HG02642 (cell line): ENCODE data around the gene AUTS2.

Experiments
- ATAC-seq: cut with Tn5 transposase; IDR thresholded peaks from one replicate; pipeline ENCODE4 v1.9.1; 2021; ENCODE audit warnings: mild to moderate bottlenecking; ENCODE audit not compliant: unreplicated experiment, poor library complexity

The AUTS2 gene

DNA sequence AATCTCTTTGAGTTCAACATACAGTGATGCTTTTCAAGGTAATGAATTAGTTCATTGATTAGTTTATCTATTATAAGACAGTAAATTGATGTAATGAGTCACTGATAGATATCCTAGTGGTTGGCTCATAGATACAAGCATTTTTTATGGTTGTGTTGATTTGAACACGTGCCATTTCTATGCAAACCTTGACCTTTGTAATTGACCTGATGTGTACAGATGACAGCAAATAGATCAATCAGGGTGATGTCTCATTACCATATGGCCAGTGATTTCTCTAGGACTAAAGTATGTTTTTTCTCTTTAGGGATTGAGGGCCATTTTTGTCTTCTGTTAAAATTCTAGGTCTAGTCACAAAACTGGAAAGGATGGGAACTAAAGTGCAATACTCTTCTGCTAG lies 773.4 kb downstream of the AUTS2 start:
- ATAC-seq = no peak

DNA sequence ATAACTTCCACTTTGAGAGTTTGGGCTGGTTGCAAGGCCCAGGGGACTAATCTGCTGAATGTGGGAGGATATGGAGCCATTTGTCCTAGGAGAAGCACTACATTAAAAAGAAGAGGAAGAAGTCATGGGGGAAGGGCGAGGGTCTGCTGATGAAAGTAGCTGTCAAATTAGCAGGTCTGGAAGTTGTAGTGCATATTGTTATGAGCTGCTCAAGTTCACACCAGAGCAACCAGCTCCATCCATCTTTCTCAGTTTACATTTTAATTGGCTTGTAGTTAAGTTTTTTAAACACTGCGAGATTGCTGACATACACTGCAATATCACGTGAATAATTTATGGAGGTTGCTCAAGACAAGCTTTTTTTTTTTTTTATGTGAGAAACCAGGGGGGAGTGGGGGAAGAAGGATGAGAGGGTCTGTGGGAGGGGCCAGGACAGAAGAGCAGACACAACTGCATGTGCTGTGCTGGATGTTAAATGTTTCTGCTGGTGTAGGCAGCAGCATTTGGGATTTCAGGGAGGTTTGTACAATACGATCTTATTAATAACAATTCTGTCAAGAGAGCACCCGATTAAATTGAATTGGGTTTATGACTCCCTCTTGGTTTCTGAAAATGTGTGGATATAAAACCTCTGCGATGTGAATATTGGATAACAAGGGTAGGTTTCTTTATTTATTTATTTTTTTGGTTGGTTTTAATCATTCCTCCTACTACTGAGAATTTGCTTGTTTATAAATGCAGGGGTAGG lies 774.7 kb downstream of the AUTS2 start:
- ATAC-seq = no peak

DNA sequence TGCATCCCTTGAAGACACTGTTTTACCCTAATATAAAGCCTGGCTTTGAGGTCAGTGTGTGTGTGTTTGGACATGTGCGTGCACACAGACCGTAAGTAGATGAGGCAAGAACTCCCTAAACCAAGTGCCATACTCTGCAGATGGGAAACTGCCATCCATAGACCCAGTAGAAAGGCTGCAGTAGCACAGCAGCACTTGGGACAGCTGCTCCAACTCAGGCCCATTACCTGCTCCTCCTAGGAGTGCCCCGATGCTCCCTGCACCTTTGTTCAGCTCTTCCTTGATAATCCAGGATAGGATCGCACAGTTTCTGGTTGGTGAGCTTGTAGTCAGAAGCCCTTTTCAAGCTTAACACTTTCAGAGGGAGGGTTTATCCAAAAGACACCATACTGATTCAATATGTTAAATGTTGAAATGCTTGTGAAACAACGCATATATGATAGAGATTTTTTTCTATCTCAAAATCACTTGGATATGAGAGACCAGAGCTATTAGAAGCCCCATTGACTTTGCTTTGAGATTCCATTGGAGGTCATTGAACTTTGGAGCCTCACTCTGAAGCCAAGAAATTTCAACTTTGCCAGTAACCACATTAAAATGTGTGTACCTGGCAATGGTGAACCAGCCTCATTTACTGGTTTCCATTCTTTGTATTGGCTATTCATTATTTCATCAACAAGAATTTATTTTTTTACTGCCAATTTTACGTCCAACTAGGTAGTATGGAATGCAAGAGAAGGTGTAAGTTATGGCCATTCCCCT lies 776.7 kb downstream of the AUTS2 start:
- no peak for ATAC-seq

DNA sequence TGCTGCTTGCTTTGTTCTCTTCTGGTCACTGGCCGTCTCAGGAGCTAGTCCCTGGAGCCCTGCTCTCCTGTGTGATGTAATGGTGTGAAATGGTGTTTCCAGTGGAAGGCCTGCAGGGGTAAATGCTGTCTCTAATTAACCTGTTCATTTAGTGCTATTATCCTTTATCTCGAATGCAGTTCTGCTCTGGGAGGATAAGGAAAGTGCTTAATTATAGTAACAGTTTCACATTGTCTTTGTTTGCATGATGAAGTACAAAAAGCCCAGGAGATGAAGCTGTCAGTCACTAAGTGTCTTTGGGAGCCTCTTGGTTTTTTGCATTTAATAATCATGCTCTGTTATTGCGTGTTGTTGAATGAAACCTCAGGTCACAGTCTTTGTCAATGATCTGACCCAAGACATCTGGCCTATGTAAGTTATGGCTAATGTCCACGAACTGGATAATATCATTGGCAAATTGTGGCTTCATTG lies 778.3 kb downstream of the AUTS2 start:
- no peak for ATAC-seq

DNA sequence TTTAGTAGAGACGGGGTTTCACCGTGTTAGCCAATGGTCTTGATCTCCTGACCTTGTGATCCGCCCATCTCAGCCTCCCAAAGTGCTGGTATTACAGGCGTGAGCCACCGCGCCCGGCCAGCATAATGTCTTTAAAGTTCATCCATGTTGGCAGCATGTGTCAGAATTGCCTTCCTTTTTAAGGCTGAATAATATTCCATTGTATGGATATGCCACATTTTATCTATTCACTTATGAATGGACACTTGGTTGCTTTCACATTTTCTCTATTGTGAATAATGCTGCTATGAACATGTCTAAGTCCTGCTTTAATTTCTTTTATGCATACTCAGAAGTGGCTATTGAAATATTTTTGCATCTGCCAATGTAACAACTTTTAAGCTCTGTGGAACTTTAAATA lies 779.7 kb downstream of the AUTS2 start:
- no peak for ATAC-seq

DNA sequence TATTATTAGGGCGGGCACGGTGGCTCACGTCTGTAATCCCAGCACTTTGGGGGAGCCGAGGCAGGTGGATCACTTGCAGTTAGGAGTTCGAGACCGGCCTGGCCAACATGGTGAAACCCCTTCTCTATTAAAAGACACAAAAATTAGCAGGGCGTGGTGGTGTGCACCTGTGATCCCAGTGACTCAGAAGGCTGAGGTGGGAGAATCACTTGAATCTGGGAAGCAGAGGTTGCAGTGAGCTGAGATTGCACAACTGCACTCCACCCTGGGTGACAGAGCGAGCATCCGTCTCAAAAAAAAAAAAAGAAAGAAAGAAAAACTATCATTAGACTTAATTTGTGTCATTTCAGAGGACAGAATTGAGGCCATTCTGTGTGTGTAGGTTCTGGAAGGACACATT lies 780.9 kb downstream of the AUTS2 start:
- no peak for ATAC-seq

DNA sequence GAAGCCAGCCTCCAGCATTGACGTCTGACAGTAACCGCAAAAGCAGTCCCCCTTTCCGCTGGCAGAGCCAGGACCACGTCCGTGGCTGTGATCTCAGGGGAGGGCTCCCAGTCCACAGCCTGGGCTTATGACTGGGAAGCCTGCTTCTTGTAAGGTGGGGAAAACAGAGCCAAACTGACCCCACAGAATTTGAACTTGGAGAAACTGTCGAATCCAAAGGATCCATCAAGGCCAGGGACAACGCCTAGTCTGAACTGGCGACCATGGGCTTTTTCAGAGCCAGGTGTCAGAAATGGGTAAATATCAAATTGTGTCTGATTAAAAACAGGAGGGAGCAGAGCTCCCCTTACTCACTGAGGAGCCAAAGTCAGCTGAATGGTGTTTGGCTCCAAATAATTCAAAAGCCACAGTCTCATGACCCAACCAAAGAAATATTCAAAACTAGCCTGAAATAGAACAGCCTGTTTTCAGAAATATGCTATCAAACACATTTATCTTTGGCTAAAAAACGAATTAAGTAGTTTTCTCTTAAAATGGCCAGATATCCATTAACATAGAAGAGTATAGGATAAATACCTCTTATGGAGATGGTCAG lies 782.2 kb downstream of the AUTS2 start:
- ATAC-seq = no peak

DNA sequence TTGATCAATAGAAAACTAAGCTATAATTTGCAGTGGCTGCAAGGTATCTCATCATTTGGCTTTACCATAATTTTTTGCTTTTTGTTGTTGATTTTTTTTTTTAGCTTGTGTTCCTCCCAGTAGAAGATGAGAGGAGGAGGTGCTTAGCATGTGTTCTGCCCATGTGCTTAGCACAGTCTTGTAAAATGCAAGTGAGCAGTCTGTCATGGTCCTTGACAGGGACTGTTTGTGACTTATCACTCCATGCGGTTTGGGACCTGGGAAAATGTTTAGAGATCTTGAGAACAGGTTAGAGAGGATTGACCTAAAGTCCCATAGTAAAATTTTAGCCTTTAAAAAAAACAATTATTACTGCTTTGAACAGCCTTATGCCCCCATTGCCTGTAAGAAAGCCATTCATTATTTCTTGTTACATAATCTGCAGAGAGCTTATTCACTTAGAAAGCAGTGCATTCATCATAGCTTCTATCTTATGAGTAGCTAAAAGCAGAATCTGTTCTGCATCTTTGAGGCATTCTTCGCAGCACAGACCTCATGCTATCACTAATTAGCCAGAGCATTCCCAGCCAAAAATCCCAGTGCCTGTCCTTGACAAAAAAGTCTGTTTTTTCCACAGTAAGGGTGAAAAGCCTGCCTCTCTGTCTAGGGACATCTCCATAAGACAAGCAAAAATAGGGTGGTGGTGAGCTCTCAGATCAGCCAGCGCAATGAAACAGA lies 784.9 kb downstream of the AUTS2 start:
- ATAC-seq = no peak

DNA sequence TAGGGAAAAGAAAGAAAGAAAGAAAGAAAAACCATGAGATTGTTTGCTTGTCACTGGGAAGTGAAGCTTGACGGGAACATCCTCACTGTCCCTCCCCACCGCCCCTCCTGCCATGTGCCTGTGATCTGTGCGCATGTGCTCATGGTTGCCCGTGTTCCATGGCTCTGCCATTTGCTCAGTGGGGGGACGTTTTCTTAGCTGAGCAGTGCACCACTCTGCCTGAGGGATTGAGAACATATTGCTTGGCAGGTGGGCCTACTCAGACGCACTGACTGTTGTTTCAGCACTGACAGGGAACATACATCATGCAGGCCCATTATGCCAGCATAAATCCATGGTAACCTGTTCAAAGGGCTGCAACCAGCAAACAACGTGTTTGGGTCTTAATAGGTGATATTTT lies 785.7 kb downstream of the AUTS2 start:
- ATAC-seq = no peak

DNA sequence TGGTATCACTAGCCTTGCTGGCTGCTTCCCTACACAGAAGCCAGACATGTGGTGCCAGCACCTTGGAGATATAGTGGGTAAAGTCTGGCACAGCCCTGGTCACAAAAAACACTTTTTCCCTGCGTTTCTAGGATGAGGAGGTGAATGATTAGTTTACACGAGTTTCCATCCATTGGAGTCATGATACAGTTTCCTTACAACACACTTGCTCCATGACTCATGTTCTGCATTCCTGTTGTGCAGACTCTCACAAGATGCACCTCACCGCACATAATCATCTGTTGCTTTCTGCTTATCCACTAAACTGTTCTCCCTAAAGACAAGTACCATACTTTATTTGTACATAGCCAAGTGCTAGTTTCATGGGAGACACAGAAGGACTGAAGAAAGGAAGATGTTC lies 786.6 kb downstream of the AUTS2 start:
- ATAC-seq = no peak

DNA sequence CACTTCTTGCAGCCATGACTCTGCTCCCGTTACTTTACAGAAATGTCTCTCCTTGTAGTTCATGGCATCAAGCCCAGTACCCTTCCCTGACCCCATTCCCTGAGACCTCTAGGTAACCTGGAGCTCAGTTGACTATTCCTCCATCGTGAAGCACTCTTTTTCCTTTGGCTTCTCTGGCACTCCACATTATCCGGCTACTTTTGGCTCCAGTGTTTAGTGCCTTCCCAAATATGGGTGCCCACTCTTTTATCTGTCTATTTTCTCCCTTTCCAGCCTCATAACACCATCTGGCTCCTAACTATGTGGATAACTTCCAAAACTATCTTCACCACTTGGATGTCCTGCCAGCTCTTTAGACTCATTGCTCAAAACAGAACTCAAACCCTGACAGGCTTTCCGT lies 788.9 kb downstream of the AUTS2 start:
- no peak for ATAC-seq

DNA sequence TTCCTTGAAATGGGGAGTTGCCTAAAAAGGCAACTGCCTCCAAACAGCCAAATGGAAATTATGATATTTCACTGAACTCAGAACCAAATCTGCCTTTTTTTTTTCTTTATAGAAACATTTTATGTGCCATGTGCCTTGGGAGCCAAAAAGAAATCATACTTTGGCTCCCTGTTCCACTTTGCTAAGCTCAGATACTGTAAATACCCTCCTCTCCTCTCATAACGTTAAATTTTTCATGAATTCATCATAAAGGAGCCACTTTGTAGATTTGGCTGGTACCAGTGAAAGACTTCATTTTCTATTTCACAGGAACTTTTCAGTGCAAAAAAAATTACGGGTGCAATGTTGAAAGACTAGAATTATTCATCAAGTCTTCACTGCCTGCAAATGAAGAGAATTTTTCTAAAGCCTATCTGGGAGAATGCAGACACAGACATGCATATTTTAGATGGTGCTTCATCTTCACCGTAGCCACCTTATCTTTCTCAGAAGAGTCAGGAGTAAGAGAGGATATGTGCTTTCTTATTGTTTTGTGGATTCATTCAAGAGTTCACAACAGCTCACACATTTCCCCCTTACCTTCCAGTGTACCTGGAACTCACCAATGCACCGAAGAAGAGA lies 791.4 kb downstream of the AUTS2 start:
- ATAC-seq = no peak

DNA sequence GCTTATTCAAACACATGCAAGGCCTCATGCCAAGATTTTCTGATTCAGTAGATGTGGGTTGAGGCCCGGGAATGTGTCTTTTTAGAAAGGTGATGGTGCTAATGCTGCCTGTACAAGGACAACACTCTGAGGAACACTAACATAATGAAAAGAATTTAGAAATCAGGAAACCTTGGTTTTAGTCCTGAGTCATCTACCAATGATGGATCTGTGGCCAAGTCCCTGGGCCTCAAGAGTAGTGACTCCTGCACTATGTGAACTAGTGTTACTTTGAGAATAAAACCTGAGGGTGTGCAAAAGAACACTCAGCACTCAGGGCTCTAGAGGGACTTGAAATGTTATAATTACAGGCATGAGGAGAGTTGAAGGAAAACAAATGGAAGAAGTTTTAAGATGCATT lies 792.0 kb downstream of the AUTS2 start:
- no peak for ATAC-seq

DNA sequence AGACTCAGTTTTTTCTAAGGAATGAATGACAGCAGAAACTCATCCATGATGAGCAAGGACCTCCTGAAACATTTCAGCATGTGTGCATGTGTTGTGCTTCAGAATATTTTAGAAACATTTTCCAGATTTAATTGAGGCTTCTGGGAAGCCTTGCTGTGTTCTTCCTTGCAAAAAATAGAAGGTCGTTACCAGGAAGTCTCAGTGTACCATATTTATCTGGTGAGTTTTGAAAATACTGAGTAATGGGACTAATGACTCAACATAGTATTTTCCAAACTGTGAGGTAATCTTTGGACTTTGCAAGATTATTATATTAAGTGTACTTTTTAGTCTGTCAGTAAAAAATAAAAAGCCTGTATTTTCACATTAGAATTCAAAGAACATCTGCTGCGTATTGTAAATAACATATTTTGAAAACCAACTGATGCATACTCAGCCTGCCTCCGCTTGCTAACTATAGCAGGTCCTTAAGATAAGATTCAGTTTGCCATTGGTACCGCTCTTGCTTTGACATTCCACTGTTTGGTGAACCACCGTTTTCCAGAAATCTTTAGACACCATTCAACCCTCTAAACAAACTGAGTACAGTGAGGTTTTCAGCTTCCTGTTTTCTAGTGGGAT lies 794.1 kb downstream of the AUTS2 start:
- no peak for ATAC-seq

DNA sequence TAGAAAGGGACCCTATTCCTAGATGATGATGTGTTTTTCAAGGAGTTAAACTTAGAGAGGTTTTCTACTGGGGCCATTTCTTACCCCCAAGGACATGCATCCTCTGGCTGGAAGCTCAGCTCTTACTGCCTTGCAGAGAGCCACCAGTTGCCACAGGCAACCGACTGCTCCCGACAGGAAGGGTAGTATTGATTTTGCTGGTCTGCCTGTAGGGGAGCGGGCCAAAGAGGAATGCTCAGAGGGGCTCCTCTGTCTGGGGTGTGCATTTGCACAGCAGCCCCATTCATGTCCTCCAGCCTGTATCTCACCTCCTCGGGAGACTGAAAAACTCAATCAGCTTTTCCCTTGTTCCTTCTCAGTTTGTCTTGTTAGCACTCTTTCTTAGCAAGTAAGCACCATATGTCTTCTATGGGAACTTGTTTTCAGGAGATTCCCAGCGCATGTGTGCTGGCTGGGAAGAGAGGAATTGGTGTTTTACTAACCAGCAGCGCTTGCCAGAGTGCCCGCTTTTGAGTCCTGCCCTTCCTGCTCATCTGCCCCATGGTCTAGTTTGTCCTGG lies 794.7 kb downstream of the AUTS2 start:
- ATAC-seq = no peak

DNA sequence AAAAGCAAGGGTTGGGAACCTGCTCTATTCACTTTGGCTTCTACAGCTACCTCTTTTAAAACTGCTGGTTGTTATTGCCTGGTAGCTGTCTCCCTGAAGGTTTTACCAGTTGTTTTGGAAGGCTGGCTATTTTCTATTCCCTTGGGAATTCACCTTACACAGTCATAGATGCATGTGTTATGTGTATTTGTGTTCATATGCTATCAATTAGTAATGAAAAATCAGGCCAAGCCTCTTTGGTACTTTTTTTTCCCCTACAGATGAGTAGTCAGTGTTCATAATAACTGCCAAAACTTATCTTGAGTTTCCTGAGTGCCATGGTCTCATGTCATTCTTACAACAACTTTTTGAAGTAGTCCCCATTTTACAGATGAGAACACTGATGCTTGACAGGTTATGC lies 795.7 kb downstream of the AUTS2 start:
- ATAC-seq = no peak

DNA sequence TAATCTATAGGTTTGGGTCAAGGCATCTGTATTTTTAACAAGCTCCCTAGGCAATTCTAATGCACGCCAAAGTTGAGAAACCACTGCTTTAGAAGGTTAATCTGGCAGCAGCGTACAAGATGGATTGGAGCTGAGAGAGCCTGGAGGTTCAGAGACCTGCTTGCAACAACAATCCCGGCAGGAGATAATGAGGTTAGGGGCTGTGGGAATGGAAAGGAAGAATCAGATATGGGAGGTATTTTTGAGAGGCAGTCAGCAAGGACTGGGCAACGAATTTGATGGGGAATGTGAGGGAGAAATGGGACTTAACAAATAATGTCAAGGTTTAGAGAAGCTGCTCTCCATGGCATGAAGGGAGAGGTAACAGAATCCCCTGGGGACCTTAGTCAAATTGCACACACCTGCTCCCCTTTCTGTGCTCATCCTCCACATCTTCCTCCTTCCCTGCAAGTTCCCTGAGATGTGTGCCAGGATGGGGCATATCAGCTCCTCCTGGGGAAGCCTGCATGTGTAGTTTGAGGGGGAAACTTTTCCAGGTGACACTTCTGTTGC lies 802.6 kb downstream of the AUTS2 start:
- ATAC-seq = no peak

DNA sequence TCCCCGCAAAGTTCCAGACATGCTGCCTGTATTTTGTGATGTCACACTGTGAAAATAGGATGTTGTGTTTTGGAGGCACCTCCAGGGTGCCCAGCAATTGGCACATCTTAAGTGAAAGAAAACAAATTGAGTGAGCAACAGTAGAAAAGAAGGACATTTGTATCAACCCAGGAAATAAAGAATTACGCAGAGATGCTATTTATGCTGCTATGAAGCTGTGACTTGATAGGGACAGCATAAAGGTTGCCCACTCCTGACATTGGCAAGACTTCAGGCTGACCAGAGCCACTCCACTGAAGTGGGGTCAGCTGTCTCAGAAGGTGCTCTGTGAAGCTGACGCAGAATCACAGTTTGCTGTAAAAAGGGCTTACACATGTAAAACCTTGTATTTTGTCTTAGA lies 803.8 kb downstream of the AUTS2 start:
- ATAC-seq = no peak

DNA sequence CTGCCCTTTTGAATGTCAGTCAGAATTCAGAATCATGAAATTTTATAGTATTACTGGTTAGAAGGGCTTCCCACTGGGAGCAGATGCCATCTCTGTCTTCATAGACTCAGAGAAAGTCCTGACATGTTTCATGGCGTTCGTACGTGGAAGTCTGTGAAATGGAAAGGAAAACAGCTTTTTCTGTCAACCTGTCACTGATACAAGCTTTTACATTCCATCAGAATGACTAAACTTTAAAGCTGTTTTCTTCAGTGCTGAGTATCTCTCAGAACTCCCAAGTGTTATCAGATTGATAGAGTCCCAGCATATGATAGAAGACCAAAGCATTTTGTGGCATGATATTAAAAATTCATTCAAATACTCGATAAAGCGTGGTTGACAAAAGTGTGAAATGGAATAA lies 807.0 kb downstream of the AUTS2 start:
- no peak for ATAC-seq
